Measurements from ENCODE around the gene MVB12B. TPM values are rescaled to one million over a fixed set of nuclear protein-coding genes. Genes with fewer than 3 reads are reported as not detected.

MVB12B gene
- total and polyA plus RNA-seq, 9 donors, result 7.0 to 23.1 (median 17.8) TPM

DNA sequence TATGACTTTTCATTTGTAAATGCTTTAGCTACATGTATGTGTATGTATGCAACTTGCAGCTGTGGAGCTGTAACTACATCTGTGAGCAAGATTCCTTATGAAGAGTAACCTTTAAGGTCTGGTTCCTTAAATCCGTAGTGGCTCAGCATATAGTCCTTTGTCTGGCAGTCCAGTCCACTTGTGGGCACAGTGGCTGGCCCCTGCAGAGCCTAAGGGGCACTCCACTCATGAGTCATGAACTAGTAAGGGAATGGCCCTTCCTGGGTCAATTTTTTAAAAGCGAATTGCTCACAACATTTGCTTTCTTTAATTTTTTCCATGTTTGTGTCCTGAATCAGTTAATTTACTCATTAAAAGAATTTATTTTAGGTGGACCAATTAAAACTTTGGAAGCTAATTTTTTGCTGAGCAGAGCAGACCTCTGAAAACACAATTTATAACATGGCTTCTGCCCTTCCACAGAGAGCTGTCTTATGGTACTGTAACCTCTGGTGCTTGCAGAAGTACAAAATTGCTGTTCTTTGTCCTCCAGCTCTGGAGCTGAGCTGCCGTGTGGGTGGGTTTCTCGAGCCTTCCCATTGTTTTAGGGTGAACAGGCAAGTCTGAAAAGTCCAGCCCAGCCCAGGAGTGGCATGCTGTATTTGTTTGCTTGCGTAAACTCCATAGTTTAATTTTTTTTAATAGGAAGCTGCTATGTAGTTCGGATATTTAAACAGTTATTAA is 110.1 kb downstream of the MVB12B start:
- Histone ChIP-seq H3K36me3 (no peaks in the 10 kb centered on the region), H3K4me3 (no peak overlapping the region), H3K27ac (no peak overlapping the region), H3K27me3 (no peaks in the 10 kb centered on the region), H3K9me3 (no peaks in the 10 kb centered on the region), H3K4me1 (ENCODE audit: insufficient read depth) (no peaks in the 10 kb centered on the region)
- intact Hi-C loops (cut with DNase I), result no loop called here
- DNase-seq, result no peak
- WGBS, 3 donors, result 86 to 88% (median 87%) methylated on average over 6 of the region's 6 CpGs
- TF ChIP-seq, protein P1, sequence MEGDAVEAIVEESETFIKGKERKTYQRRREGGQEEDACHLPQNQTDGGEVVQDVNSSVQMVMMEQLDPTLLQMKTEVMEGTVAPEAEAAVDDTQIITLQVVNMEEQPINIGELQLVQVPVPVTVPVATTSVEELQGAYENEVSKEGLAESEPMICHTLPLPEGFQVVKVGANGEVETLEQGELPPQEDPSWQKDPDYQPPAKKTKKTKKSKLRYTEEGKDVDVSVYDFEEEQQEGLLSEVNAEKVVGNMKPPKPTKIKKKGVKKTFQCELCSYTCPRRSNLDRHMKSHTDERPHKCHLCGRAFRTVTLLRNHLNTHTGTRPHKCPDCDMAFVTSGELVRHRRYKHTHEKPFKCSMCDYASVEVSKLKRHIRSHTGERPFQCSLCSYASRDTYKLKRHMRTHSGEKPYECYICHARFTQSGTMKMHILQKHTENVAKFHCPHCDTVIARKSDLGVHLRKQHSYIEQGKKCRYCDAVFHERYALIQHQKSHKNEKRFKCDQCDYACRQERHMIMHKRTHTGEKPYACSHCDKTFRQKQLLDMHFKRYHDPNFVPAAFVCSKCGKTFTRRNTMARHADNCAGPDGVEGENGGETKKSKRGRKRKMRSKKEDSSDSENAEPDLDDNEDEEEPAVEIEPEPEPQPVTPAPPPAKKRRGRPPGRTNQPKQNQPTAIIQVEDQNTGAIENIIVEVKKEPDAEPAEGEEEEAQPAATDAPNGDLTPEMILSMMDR (IDR thresholded peaks at IDR 0.05), result no peak
- TF ChIP-seq POLR2A (IDR thresholded peaks at IDR 0.05) (no peak), EP300 (IDR thresholded peaks at IDR 0.05) (no peak)

- H3K4me1 ChIP-seq (ENCODE audit: insufficient read depth), result no peaks in the 10 kb centered on the region
- H3K9me3 ChIP-seq, result no peaks in the 10 kb centered on the region
- no peak overlapping the region for H3K27ac ChIP-seq
- DNase-seq, result no peak
- TF ChIP-seq POLR2A (IDR thresholded peaks at IDR 0.05) (no peak), EP300 (IDR thresholded peaks at IDR 0.05) (no peak)
- TF ChIP-seq, protein P1 (IDR thresholded peaks at IDR 0.05), result no peak
- 92 to 96% (median 92%) methylated on average over 6 of the region's 6 CpGs for WGBS, 3 donors
- intact Hi-C loops (cut with DNase I), result no loop called here
- H3K36me3 ChIP-seq, result no peaks in the 10 kb centered on the region
- H3K27me3 ChIP-seq, result no peaks in the 10 kb centered on the region
- no peak overlapping the region for H3K4me3 ChIP-seq
These were observed 110.6 kb downstream of the MVB12B start for GRCh38 chr9:126437268-126437666.

- no peaks in the 10 kb centered on the region for H3K4me1 ChIP-seq (ENCODE audit: insufficient read depth)
- no peak for TF ChIP-seq POLR2A (IDR thresholded peaks at IDR 0.05)
- TF ChIP-seq, protein P1 (IDR thresholded peaks at IDR 0.05), result no peak
- no peak for TF ChIP-seq EP300 (IDR thresholded peaks at IDR 0.05)
- intact Hi-C loops (cut with DNase I), result no loop called here
- no peaks in the 10 kb centered on the region for H3K9me3 ChIP-seq
- no peaks in the 10 kb centered on the region for H3K27me3 ChIP-seq
- H3K4me3 ChIP-seq, result no peak overlapping the region
- WGBS, 3 donors, result 97 to 98% (median 98%) methylated on average over 2 of the region's 2 CpGs
- no peaks in the 10 kb centered on the region for H3K36me3 ChIP-seq
- no peak for DNase-seq
- no peak overlapping the region for H3K27ac ChIP-seq
These were observed 111.1 kb downstream of the MVB12B start for GRCh38 chr9:126437701-126438100.

GRCh38 chr9:126438741-126439401 is 112.2 kb downstream of the MVB12B start:
- TF ChIP-seq EP300 (IDR thresholded peaks at IDR 0.05), result no peak
- no peak for TF ChIP-seq POLR2A (IDR thresholded peaks at IDR 0.05)
- Histone ChIP-seq H3K27ac (no peak overlapping the region), H3K4me3 (no peak overlapping the region), H3K4me1 (ENCODE audit: insufficient read depth) (no peaks in the 10 kb centered on the region), H3K36me3 (no peaks in the 10 kb centered on the region), H3K9me3 (no peaks in the 10 kb centered on the region), H3K27me3 (no peaks in the 10 kb centered on the region)
- intact Hi-C loops (cut with DNase I), result no loop called here
- 92 to 94% (median 94%) methylated on average over 13 of the region's 13 CpGs for WGBS, 3 donors
- no peak for DNase-seq

DNA sequence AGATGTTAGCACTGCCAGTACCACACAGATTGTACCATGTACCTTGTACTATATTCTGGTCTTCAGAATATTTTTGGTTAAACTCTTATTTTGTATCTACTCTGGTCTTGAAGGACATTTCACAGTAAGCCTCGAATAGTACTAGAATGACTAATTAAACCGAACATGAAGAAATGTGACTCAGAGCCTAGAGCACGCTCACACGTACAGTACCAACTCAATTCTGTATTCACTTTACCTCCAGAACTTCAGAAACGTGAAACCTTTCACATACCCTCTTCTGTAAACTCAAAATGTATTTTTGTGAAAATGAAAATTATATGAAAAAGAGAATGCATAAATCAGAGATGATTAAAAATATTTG is 112.8 kb downstream of the MVB12B start:
- H3K9me3 ChIP-seq, result no peaks in the 10 kb centered on the region
- H3K27ac ChIP-seq, result no peak overlapping the region
- no peak overlapping the region for H3K4me3 ChIP-seq
- DNase-seq, result no peak
- 59 to 66% (median 62%) methylated on average over 5 of the region's 5 CpGs for WGBS, 3 donors
- no peaks in the 10 kb centered on the region for H3K4me1 ChIP-seq (ENCODE audit: insufficient read depth)
- intact Hi-C loops (cut with DNase I), result no loop called here
- TF ChIP-seq EP300 (IDR thresholded peaks at IDR 0.05), result no peak
- TF ChIP-seq, protein P1 (IDR thresholded peaks at IDR 0.05), result no peak
- no peak for TF ChIP-seq POLR2A (IDR thresholded peaks at IDR 0.05)
- H3K36me3 ChIP-seq, result no peaks in the 10 kb centered on the region
- H3K27me3 ChIP-seq, result no peaks in the 10 kb centered on the region
